Trophoblast cell (in vitro differentiated cells and primary cell): ENCODE measurements around the gene S100B.

ENCODE experiments used
- DNase-seq, 2 donors: peaks; one replicate each; pipeline ENCODE4 v3.0.0-alpha.2; 2016
- H2AFZ ChIP-seq: 2 replicates; pipeline ENCODE4 v1.6.1; 2013; ENCODE audit warnings: low read length, moderate library complexity, mild to moderate bottlenecking; ENCODE audit not compliant: insufficient read depth, poor library complexity
- H2AK5ac ChIP-seq: 2 replicates; pipeline ENCODE4 v1.6.1; 2013; ENCODE audit warnings: mild to moderate bottlenecking, low read length
- H2BK120ac ChIP-seq: 2 replicates; pipeline ENCODE4 v1.6.1; 2013; ENCODE audit warnings: low read length, mild to moderate bottlenecking, moderate library complexity; ENCODE audit not compliant: insufficient read depth, poor library complexity
- H2BK12ac ChIP-seq: 2 replicates; pipeline ENCODE4 v1.6.1; 2013; ENCODE audit warnings: mild to moderate bottlenecking, low read length, moderate library complexity
- H2BK5ac ChIP-seq: 2 replicates; pipeline ENCODE4 v1.6.1; 2013; ENCODE audit warnings: low read length, low read depth, moderate library complexity, mild to moderate bottlenecking; ENCODE audit not compliant: poor library complexity
- H3K14ac ChIP-seq: 2 replicates; pipeline ENCODE4 v1.6.1; 2013; ENCODE audit warnings: mild to moderate bottlenecking, low read length
- H3K18ac ChIP-seq: 2 replicates; pipeline ENCODE4 v1.6.1; 2013; ENCODE audit warnings: mild to moderate bottlenecking, low read length
- H3K23ac ChIP-seq: 2 replicates; pipeline ENCODE4 v1.6.1; 2013; ENCODE audit warnings: low read length
- H3K27ac ChIP-seq: 2 replicates; pipeline ENCODE4 v1.5.1; 2013; ENCODE audit warnings: low read depth, mild to moderate bottlenecking, inconsistent platforms, low read length, moderate library complexity
- H3K27me3 ChIP-seq: 2 replicates; pipeline ENCODE4 v1.6.1; 2013; ENCODE audit warnings: inconsistent platforms, mild to moderate bottlenecking, low read length, moderate library complexity; ENCODE audit not compliant: insufficient read depth
- H3K36me3 ChIP-seq, 2 experiments: 1 replicate in 1 of 2; 2 replicates in 1 of 2; pipeline ENCODE4 v1.6.1; 2013; ENCODE audit warnings: low read length in 2 of 2, mild to moderate bottlenecking in 2 of 2, moderate library complexity in 1 of 2; ENCODE audit not compliant: insufficient read depth in 2 of 2, control insufficient read depth in 1 of 2
- H3K4ac ChIP-seq: 2 replicates; pipeline ENCODE4 v1.6.1; 2013; ENCODE audit warnings: low read depth, mild to moderate bottlenecking, low read length, moderate library complexity
- H3K4me1 ChIP-seq, 2 experiments: 1 replicate in 1 of 2; 2 replicates in 1 of 2; pipeline ENCODE4 v1.6.1; 2013; ENCODE audit warnings: low read length in 2 of 2, mild to moderate bottlenecking in 2 of 2, moderate library complexity in 1 of 2; ENCODE audit not compliant: insufficient read depth in 2 of 2, control insufficient read depth in 1 of 2
- H3K4me2 ChIP-seq: 2 replicates; pipeline ENCODE4 v1.6.1; 2013; ENCODE audit warnings: inconsistent platforms, mild to moderate bottlenecking, low read length, moderate library complexity
- H3K4me3 ChIP-seq: 2 replicates; pipeline ENCODE4 v1.5.1; 2013; ENCODE audit warnings: mild to moderate bottlenecking, low read depth, low read length, inconsistent platforms
- H3K79me1 ChIP-seq: one replicate; pipeline ENCODE4 v1.6.1; 2013; ENCODE audit warnings: low read length
- H3K79me2 ChIP-seq: 2 replicates; pipeline ENCODE4 v1.6.1; 2013; ENCODE audit warnings: low read length, mild to moderate bottlenecking; ENCODE audit not compliant: control insufficient read depth, insufficient read depth, poor library complexity
- H3K9ac ChIP-seq: 2 replicates; pipeline ENCODE4 v1.6.1; 2013; ENCODE audit warnings: mild to moderate bottlenecking, low read length
- H3K9me3 ChIP-seq: 2 replicates; pipeline ENCODE4 v1.6.1; 2013; ENCODE audit warnings: low read depth, mild to moderate bottlenecking, control low read depth, inconsistent platforms, low read length; ENCODE audit not compliant: insufficient read depth
- H4K12ac ChIP-seq: 2 replicates; pipeline ENCODE4 v1.6.1; 2013; ENCODE audit warnings: low read depth, mild to moderate bottlenecking, low read length, moderate library complexity
- H4K8ac ChIP-seq: 2 replicates; pipeline ENCODE4 v1.6.1; 2013; ENCODE audit warnings: low read depth, mild to moderate bottlenecking, low read length, moderate library complexity
- H4K91ac ChIP-seq: one replicate; pipeline ENCODE4 v1.6.1; 2013; ENCODE audit warnings: low read depth, mild to moderate bottlenecking, low read length, moderate library complexity
- WGBS: extraction: QIAGEN DNeasy Blood & Tissue Kit; methylation state at CpG from one replicate; pipeline ENCODE4 v1.1.7; 2013; ENCODE audit warnings: missing lambda C conversion rate; ENCODE audit not compliant: insufficient read length, insufficient coverage; ENCODE audit errors: extremely low coverage; 5-methylcytosine and 5-hydroxymethylcytosine counted together

S100B gene

DNA sequence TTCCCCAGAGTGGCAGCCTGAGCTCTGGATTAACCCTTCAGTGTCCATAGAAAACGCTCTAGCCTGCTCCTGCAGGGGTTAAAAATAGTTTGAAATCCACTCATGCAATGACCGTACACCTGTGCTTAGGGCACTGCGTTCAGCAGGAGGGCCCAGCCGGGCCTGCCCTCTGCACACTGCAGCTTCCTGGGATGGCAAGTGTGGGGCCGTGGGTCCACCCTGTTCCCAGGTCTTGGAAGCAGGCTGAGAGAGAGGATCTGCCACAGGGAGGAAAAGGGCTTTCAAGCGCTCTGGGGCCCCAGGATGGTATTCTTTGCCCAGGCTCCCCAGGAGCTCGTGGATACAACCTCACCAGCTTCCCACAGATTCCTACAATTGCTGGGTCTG, 1.5 kb upstream of the S100B start:
- Histone ChIP-seq H3K79me1 (no peaks in the 10 kb centered on the region), H2BK120ac (no peak overlapping the region), H3K36me3 (no peaks in the 10 kb centered on the region), H3K9ac (no peak overlapping the region), H3K27me3 (no peaks in the 10 kb centered on the region), H2BK12ac (no peak overlapping the region), H3K79me2 (no peaks in the 10 kb centered on the region), H3K18ac (no peak overlapping the region), H3K14ac (no peak overlapping the region), H3K4me2 (no peak overlapping the region), H2AK5ac (no peak overlapping the region), H3K23ac (no peak overlapping the region), H4K8ac (no peak overlapping the region), H4K12ac (no peak overlapping the region), H3K4me3 (no peak overlapping the region), H3K27ac (no peak overlapping the region), H3K9me3 (peaks cover 6% of the 10 kb centered on the region), H3K4ac (no peak overlapping the region), H2AFZ (no peak overlapping the region), H3K4me1 (no peaks in the 10 kb centered on the region), H4K91ac (no peak overlapping the region), H2BK5ac (no peak overlapping the region)
- no CpG with 5 or more reads among the region's 7 CpGs for WGBS
- DNase-seq, result no peak

GRCh38 chr21:46605767-46606426, 1.0 kb upstream of the S100B start:
- no peak overlapping the region for H3K27ac ChIP-seq
- H3K9ac ChIP-seq, result no peak overlapping the region
- H2BK120ac ChIP-seq, result no peak overlapping the region
- H4K91ac ChIP-seq, result no peak overlapping the region
- H3K4me1 ChIP-seq, result no peaks in the 10 kb centered on the region
- DNase-seq, result no peak
- H3K79me2 ChIP-seq, result no peaks in the 10 kb centered on the region
- H3K9me3 ChIP-seq, result peaks cover 6% of the 10 kb centered on the region
- no peak overlapping the region for H2BK12ac ChIP-seq
- no peak overlapping the region for H4K12ac ChIP-seq
- no CpG with 5 or more reads among the region's 14 CpGs for WGBS
- H2BK5ac ChIP-seq, result no peak overlapping the region
- no peaks in the 10 kb centered on the region for H3K27me3 ChIP-seq
- H3K18ac ChIP-seq, result no peak overlapping the region
- no peak overlapping the region for H3K14ac ChIP-seq
- no peaks in the 10 kb centered on the region for H3K79me1 ChIP-seq
- H2AK5ac ChIP-seq, result no peak overlapping the region
- no peak overlapping the region for H4K8ac ChIP-seq
- no peaks in the 10 kb centered on the region for H3K36me3 ChIP-seq
- no peak overlapping the region for H3K4me3 ChIP-seq
- H3K4ac ChIP-seq, result no peak overlapping the region
- H3K23ac ChIP-seq, result no peak overlapping the region
- no peak overlapping the region for H3K4me2 ChIP-seq
- H2AFZ ChIP-seq, result no peak overlapping the region

DNA sequence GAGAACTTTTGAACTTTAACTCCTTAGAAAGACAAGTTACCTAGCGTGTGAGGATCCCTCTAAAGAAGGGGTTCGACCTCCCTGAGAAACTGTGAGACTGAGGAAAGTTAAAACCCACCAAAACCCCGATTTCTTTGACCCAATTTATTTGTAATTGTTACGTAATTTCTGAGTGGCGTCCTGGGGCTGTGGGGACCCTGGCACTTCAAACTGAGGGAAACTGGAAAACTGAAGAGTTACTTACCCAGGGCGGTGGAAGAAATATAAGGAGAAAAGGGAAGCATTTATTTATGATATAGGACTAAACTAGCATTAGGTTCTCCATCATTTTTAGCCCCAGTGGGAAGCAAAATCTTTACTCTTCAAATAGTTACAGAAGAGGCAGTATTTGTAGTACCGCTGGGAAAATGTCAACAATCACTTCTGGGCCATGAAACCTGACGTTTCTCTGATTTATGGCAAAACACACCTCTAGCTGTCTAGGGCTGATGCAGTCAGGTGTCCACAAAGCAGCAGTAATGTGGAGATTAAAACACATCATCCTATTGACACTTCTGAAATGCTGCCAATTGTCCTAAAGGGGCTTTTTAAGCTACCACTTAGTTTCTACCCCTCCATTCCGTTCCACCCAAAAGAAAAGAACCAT, 430 bp downstream of the S100B start:
- no peak overlapping the region for H3K23ac ChIP-seq
- H3K79me2 ChIP-seq, result no peaks in the 10 kb centered on the region
- no peak overlapping the region for H3K4ac ChIP-seq
- H2AFZ ChIP-seq, result no peak overlapping the region
- no peak overlapping the region for H3K27ac ChIP-seq
- H3K36me3 ChIP-seq, result no peaks in the 10 kb centered on the region
- no peak overlapping the region for H3K4me3 ChIP-seq
- H2BK120ac ChIP-seq, result no peak overlapping the region
- H4K12ac ChIP-seq, result no peak overlapping the region
- H3K4me1 ChIP-seq, result no peaks in the 10 kb centered on the region
- no peaks in the 10 kb centered on the region for H3K9me3 ChIP-seq
- no peak overlapping the region for H3K18ac ChIP-seq
- no peak overlapping the region for H3K4me2 ChIP-seq
- H3K9ac ChIP-seq, result no peak overlapping the region
- H4K8ac ChIP-seq, result no peak overlapping the region
- no CpG with 5 or more reads among the region's 9 CpGs for WGBS
- no peak for DNase-seq
- H2BK5ac ChIP-seq, result no peak overlapping the region
- no peak overlapping the region for H2AK5ac ChIP-seq
- H3K14ac ChIP-seq, result no peak overlapping the region
- no peak overlapping the region for H2BK12ac ChIP-seq
- H3K27me3 ChIP-seq, result no peaks in the 10 kb centered on the region
- no peak overlapping the region for H4K91ac ChIP-seq
- H3K79me1 ChIP-seq, result no peaks in the 10 kb centered on the region

DNA sequence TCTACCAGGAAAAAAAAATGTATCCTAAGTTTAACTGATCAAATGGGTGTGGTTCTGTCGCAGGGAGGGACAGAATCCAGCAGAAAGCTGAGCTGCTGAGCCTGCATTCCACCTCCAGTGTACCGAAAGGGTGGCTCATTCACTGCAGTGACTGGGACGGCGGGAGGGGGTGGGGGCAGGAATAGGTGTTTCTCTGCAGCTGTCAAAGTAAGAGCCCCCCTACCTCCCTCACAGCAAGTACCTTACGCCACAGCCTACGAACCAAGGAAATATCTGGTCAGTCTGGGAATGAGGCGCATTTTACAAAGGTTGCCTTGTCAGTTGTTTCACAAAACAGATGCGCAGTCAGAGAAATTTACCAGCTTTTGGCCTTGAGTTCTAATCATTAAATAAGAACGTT, 1.7 kb downstream of the S100B start:
- H3K27me3 ChIP-seq, result no peaks in the 10 kb centered on the region
- no peaks in the 10 kb centered on the region for H3K9me3 ChIP-seq
- H3K9ac ChIP-seq, result no peak overlapping the region
- H3K27ac ChIP-seq, result no peak overlapping the region
- H3K36me3 ChIP-seq, result no peaks in the 10 kb centered on the region
- H2BK120ac ChIP-seq, result no peak overlapping the region
- no peak for DNase-seq
- no peak overlapping the region for H4K91ac ChIP-seq
- H4K12ac ChIP-seq, result no peak overlapping the region
- no peak overlapping the region for H3K4ac ChIP-seq
- H3K14ac ChIP-seq, result no peak overlapping the region
- peaks cover 4% of the 10 kb centered on the region for H3K79me1 ChIP-seq
- H2BK12ac ChIP-seq, result no peak overlapping the region
- peaks cover 5 to 6% of the 10 kb centered on the region in 2 experiments for H3K4me1 ChIP-seq
- H3K18ac ChIP-seq, result no peak overlapping the region
- H3K4me3 ChIP-seq, result no peak overlapping the region
- no peak overlapping the region for H2AK5ac ChIP-seq
- H4K8ac ChIP-seq, result no peak overlapping the region
- peaks cover 1% of the 10 kb centered on the region for H3K79me2 ChIP-seq
- no CpG with 5 or more reads among the region's 9 CpGs for WGBS
- no peak overlapping the region for H2AFZ ChIP-seq
- H2BK5ac ChIP-seq, result no peak overlapping the region
- no peak overlapping the region for H3K4me2 ChIP-seq
- H3K23ac ChIP-seq, result no peak overlapping the region
